Stomach (tissue), 9 donors: ENCODE measurements around the gene FAM234B. TPM values are rescaled to one million over a fixed set of nuclear protein-coding genes. Genes with fewer than 3 reads are reported as not detected.

ENCODE experiments used
- DNase-seq, 2 donors: peaks; one replicate each; pipeline versions ENCODE4 v3.0.0 to v3.0.0-alpha.2; 2013 to 2019
- H3K27ac ChIP-seq, 5 donors: fragments of 200-600 bp in 4 of 5; sonication (generic) in 4 of 5; one replicate each; pipeline ENCODE4 v1.5.1; 2013 to 2019; ENCODE audit warnings: mild to moderate bottlenecking in 1 of 5, moderate library complexity in 1 of 5
- H3K27me3 ChIP-seq, 3 donors: fragments of 200-600 bp; sonication (generic); one replicate each; pipeline ENCODE4 v1.5.1; 2017 to 2019; ENCODE audit warnings: mixed run types in 1 of 3
- H3K36me3 ChIP-seq, 4 donors: fragments of 200-600 bp; sonication (generic); 1 replicate in 3 of 4; 2 replicates in 1 of 4; pipeline ENCODE4 v1.5.1; 2016 to 2019
- H3K4me1 ChIP-seq, 4 donors: fragments of 200-600 bp; sonication (generic); one replicate each; pipeline ENCODE4 v1.5.1; 2016 to 2019
- H3K4me3 ChIP-seq, 4 donors: fragments of 200-600 bp; sonication (generic) in 3 of 4; one replicate each; pipeline ENCODE4 v1.5.1; 2016 to 2019; ENCODE audit warnings: mild to moderate bottlenecking in 1 of 4
- H3K9me3 ChIP-seq, 4 donors: fragments of 200-600 bp; sonication (generic); one replicate each; pipeline ENCODE4 v1.5.1; 2016 to 2019
- EP300 ChIP-seq: sonication (generic); formaldehyde crosslinking; IDR thresholded peaks from one replicate; pipeline ENCODE4 v1.6.1; 2017; ENCODE audit warnings: antibody characterized with exemption
- POLR2A ChIP-seq, 4 donors: fragments of 450-650 bp; IDR thresholded peaks; one replicate each; pipeline ENCODE4 v1.6.1; 2016; ENCODE audit warnings: antibody characterized with exemption in 4 of 4, control low read depth in 2 of 4, mild to moderate bottlenecking in 1 of 4, moderate library complexity in 1 of 4
- POLR2AphosphoS5 ChIP-seq, 3 donors: sonication (generic); formaldehyde crosslinking; IDR thresholded peaks; one replicate each; pipeline ENCODE4 v1.6.1; 2016; ENCODE audit warnings: antibody characterized with exemption in 3 of 3
- WGBS, 5 donors: extraction: QIAGEN DNeasy Blood & Tissue Kit in 3 of 5; methylation state at CpG; one replicate each; pipeline versions ENCODE4 v1.1.5 to v1.1.7; 2013 to 2018; 5-methylcytosine and 5-hydroxymethylcytosine counted together
- intact Hi-C: fragments of 100-400 bp; cut with DNase I; formaldehyde crosslinking; loops from one replicate; pipeline ENCODE4 v1.15.1; 2023; ENCODE audit warnings: low total_unique reads
- polyA plus RNA-seq, 3 donors: library from polyadenylated mRNA; stranded (reverse); fragments of 200-250 nt; gene quantifications; one replicate each; pipeline ENCODE4 v1.2.3, GENCODE V29; 2013
- total RNA-seq, 5 donors: library from RNA; depleted of rRNA; stranded (reverse); fragments of >200 nt; gene quantifications; one replicate each; pipeline versions ENCODE4 v1.1.0 to v1.2.3, GENCODE V29; 2014 to 2016
- TF ChIP-seq, protein P1 (sequence below), 7 experiments: fragments of 450-650 bp in 4 of 7; fragments of 200-600 bp in 3 of 7; sonication (generic) in 3 of 7; IDR thresholded peaks; one replicate each; pipeline ENCODE4 v1.5.1; 2016 to 2019; ENCODE audit warnings: antibody characterized with exemption in 7 of 7, control low read depth in 2 of 7, mild to moderate bottlenecking in 1 of 7
- donor health status: healthy with polysubstance abuse.
- donor health status: Bipolar disorder and iron deficiency.
- donor health status: healthy.

The FAM234B gene
- total and polyA plus RNA-seq, 8 donors: 0.87 to 6.2 (median 2.5) TPM; not detected in 2

DNA sequence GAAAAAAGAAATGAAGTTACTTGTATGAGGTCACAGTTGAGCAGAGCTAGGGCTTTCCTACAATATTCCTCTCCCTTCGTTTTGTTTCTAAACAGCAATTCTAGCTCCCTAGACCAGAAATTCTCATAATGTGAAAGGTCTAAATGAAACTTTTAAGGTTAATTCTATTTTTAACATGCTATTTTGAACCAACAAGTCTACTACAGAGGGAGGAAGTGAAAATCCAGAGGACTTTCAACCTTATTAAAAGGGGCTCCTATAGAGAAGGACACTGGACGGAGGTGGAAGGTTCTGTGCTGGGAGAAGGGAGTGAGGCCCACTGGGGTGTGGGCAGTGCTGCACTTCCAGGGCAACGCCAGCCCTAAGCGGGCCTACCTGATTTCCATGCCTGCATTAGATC lies 45.9 kb downstream of the FAM234B start:
- Histone ChIP-seq H3K9me3 (no peaks in the 10 kb centered on the region), H3K27me3 (no peaks in the 10 kb centered on the region), H3K27ac (no peak overlapping the region), H3K36me3 (peaks cover 0 to 7% (median 2%) of the 10 kb centered on the region in 4 donors), H3K4me3 (no peak overlapping the region), H3K4me1 (peaks cover 0 to 12% (median 0%) of the 10 kb centered on the region in 4 donors)
- DNase-seq: no peak
- intact Hi-C loops: no loop called here
- TF ChIP-seq, protein P1, sequence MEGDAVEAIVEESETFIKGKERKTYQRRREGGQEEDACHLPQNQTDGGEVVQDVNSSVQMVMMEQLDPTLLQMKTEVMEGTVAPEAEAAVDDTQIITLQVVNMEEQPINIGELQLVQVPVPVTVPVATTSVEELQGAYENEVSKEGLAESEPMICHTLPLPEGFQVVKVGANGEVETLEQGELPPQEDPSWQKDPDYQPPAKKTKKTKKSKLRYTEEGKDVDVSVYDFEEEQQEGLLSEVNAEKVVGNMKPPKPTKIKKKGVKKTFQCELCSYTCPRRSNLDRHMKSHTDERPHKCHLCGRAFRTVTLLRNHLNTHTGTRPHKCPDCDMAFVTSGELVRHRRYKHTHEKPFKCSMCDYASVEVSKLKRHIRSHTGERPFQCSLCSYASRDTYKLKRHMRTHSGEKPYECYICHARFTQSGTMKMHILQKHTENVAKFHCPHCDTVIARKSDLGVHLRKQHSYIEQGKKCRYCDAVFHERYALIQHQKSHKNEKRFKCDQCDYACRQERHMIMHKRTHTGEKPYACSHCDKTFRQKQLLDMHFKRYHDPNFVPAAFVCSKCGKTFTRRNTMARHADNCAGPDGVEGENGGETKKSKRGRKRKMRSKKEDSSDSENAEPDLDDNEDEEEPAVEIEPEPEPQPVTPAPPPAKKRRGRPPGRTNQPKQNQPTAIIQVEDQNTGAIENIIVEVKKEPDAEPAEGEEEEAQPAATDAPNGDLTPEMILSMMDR (IDR thresholded peaks at IDR 0.05): no peak
- TF ChIP-seq POLR2AphosphoS5 (IDR thresholded peaks at IDR 0.05): no peak
- TF ChIP-seq POLR2A (IDR thresholded peaks at IDR 0.05): no peak
- TF ChIP-seq EP300: no peak
- 88 to 95% (median 93%) methylated on average over 4 of the region's 4 CpGs for WGBS, 5 donors

DNA sequence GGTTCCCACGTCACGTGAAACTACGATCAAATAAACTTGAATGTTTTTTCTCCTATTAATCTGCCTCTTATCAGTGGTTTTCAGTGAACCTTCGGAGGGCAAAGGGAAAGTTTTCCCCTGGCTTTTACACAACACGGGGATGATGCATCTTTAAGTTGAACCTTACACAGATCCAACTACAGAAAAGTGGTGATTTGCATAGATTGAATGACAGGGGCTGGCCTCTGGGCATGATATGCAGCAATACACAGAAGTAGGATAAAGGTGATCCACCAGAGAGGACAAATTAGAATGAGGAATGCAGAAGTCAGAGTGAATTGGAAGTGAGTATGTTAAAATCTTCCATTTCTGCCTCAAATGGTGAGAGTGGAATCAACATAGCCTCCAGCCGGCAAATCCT lies 47.7 kb downstream of the FAM234B start:
- no peaks in the 10 kb centered on the region for H3K27me3 ChIP-seq
- H3K4me3 ChIP-seq: no peak overlapping the region
- intact Hi-C loops: no loop called here
- no peak for TF ChIP-seq POLR2A (IDR thresholded peaks at IDR 0.05)
- TF ChIP-seq EP300: no peak
- TF ChIP-seq, protein P1 (IDR thresholded peaks at IDR 0.05): no peak
- TF ChIP-seq POLR2AphosphoS5 (IDR thresholded peaks at IDR 0.05): no peak
- DNase-seq: no peak
- H3K4me1 ChIP-seq: peaks cover 0 to 21% (median 3%) of the 10 kb centered on the region in 4 donors
- no peaks in the 10 kb centered on the region for H3K9me3 ChIP-seq
- no peak overlapping the region for H3K27ac ChIP-seq
- WGBS, 5 donors: 66 to 75% (median 72%) methylated on average over 6 of the region's 6 CpGs
- no peaks in the 10 kb centered on the region for H3K36me3 ChIP-seq

DNA sequence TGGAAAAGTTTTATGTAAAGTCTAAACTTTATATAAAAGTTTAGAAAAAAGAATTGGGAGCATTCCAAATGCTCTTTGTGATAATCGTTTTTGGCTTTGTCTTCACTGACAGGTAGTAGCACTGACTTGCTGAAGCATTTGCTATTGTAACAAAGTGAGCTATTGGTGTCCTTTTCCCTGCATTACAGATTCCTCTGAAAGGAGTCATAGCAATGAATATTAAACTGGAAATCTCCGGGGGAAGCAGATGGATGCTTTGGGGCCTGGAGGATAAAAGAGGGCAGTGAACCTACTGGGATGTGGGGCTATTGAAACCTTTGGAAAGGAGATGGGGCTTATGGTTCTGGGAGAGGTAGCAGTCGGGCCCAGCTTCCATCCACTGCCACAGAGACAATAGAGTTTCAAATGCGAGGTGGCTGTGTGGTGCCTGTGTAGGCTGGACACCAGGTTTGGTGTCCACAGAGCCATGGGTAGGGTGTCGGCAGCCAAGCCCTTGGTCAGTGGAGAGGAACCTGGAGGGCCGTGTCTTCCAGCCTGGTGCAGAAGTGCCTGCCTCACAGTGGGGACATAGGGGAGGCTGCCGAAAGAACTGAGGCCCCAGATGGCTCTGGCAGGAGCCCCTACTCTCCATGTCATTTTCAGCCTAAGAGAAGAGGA lies 49.1 kb downstream of the FAM234B start:
- Histone ChIP-seq H3K9me3 (no peaks in the 10 kb centered on the region), H3K27ac (no peak overlapping the region), H3K4me1 (peaks cover 0 to 32% (median 15%) of the 10 kb centered on the region in 4 donors), H3K36me3 (no peaks in the 10 kb centered on the region), H3K27me3 (no peaks in the 10 kb centered on the region), H3K4me3 (no peak overlapping the region)
- no peak for TF ChIP-seq POLR2AphosphoS5 (IDR thresholded peaks at IDR 0.05)
- TF ChIP-seq, protein P1 (IDR thresholded peaks at IDR 0.05): no peak
- no peak for TF ChIP-seq POLR2A (IDR thresholded peaks at IDR 0.05)
- TF ChIP-seq EP300: no peak
- WGBS, 5 donors: 67 to 77% (median 75%) methylated on average over 7 of the region's 7 CpGs
- intact Hi-C loops: no loop called here
- no peak for DNase-seq

DNA sequence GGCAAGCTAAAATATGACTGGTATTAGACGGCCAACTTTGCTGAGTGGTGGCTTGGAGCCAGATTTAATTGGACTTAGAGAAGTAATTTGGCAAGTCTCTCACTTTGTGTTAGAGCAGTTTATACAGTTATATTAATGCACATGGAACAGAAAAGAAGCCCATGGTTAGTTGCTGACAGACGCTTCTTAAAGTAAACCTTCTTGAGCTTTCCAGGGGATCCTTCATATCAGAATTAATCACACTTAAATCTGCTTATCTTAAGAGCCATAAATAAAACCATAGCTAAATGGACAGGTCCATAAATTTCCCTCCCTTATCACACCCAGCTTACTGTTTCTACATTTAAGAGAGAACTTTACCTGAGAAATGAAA lies 49.7 kb downstream of the FAM234B start:
- peak in 1 of 2 donors; percentile 71 for DNase-seq
- Histone ChIP-seq H3K4me3 (no peak overlapping the region), H3K27me3 (no peaks in the 10 kb centered on the region), H3K9me3 (no peaks in the 10 kb centered on the region), H3K36me3 (no peaks in the 10 kb centered on the region), H3K4me1 (peaks cover 3 to 37% (median 19%) of the 10 kb centered on the region in 4 donors), H3K27ac (no peak overlapping the region)
- WGBS, 5 donors: 20 to 43% (median 34%) methylated on average over 2 of the region's 2 CpGs
- intact Hi-C loops: no loop called here
- TF ChIP-seq POLR2AphosphoS5 (IDR thresholded peaks at IDR 0.05) (no peak), EP300 (no peak), POLR2A (IDR thresholded peaks at IDR 0.05) (no peak)
- TF ChIP-seq, protein P1 (IDR thresholded peaks at IDR 0.05): no peak
